K562 (cell line): ENCODE results near the gene ERC2. TPM values are rescaled to one million over a fixed set of nuclear protein-coding genes. Genes with fewer than 3 reads are reported as not detected.

Experiments used
- CBX3 ChIP-seq, 2 experiments: IDR thresholded peaks; 1 replicate in 1 of 2; 2 replicates in 1 of 2; pipeline ENCODE4 v1.6.1; 2012; ENCODE audit warnings: inconsistent platforms in 2 of 2, low read length in 2 of 2, borderline replicate concordance in 1 of 2, control low read depth in 1 of 2
- CTCF ChIP-seq, 3 experiments: IDR thresholded peaks in 2 of 3; conservative IDR thresholded peaks in 1 of 3; 2 replicates each; pipeline ENCODE4 v1.5.1; 2011 to 2012; ENCODE audit warnings: low read length in 3 of 3, mild to moderate bottlenecking in 3 of 3, control low read depth in 2 of 3, improper control_type of control experiment in 1 of 3, inconsistent platforms in 1 of 3, low read depth in 1 of 3, mixed read lengths in 1 of 3, moderate library complexity in 1 of 3; ENCODE audit not compliant: insufficient read depth in 2 of 3
- HES1 ChIP-seq: fragments of 450-650 bp; IDR thresholded peaks from 2 replicates; pipeline ENCODE4 v1.6.1; 2016; ENCODE audit warnings: low read depth, mild to moderate bottlenecking, moderate library complexity
- ID3 ChIP-seq, 2 experiments: fragments of 250-450 bp in 1 of 2; fragments of 450-650 bp in 1 of 2; sonication (Bioruptor Pico) in 1 of 2; IDR thresholded peaks; 2 replicates each; pipeline versions ENCODE4 v1.6.1 to v1.8.0; 2016 to 2021; ENCODE audit warnings: mild to moderate bottlenecking in 2 of 2, moderate library complexity in 2 of 2, missing compliant biosample characterization in 1 of 2, missing genetic modification characterization in 1 of 2
- TRIM28 ChIP-seq: fragments of 450-650 bp; IDR thresholded peaks from 2 replicates; pipeline ENCODE4 v1.6.1; 2017
- ZNF592 ChIP-seq: fragments of 450-650 bp; IDR thresholded peaks from 2 replicates; pipeline ENCODE4 v1.6.1; 2017; ENCODE audit warnings: antibody characterized with exemption, mild to moderate bottlenecking
- ZSCAN29 ChIP-seq: fragments of 450-650 bp; IDR thresholded peaks from 2 replicates; pipeline ENCODE4 v1.6.1; 2017
- polyA plus RNA-seq, 8 experiments: library from polyadenylated mRNA; depleted of rRNA in 4 of 8; stranded (reverse) in 5 of 8; unstranded in 3 of 8; fragments of >200 nt; fragmentation: Nextera tagmentation in 2 of 8; fragmentation: Illumina TruSeq in 1 of 8; extraction: Ambion mirVana in 2 of 8; extraction: Trizol in 1 of 8; gene quantifications; 2 replicates each; pipeline versions ENCODE4 v1.2.1 to v1.2.3, GENCODE V29; 2011 to 2014; ENCODE audit warnings: inconsistent platforms in 1 of 8, missing spikeins in 1 of 8
- total RNA-seq, 7 experiments: library from RNA; depleted of rRNA in 6 of 7; stranded (reverse); fragments of >200 nt in 6 of 7; fragmentation: Illumina TruSeq in 2 of 7; extraction: Trizol in 2 of 7; gene quantifications; 2 replicates each; pipeline versions ENCODE4 v1.2.1 to v1.2.3, GENCODE V29; 2011 to 2021; ENCODE audit warnings: low replicate concordance in 1 of 7

ERC2 gene
- total and polyA plus RNA-seq, 9 of the 15 experiments (the other 6 are each of a cell fraction or from before 2014, with no cell fraction given) = 0.04 to 0.18 (median 0.07) TPM; not detected in 2

- TF ChIP-seq ZNF592 = no peak
- TF ChIP-seq ZSCAN29 = no peak
- no peak for TF ChIP-seq HES1
- TF ChIP-seq CBX3 (IDR thresholded peaks at IDR 0.05; ENCODE audit: borderline replicate concordance in 1 of 2, low read length in 2 of 2) = no peak
- no peak for TF ChIP-seq TRIM28
- TF ChIP-seq CTCF (IDR thresholded peaks at IDR 0.05 in 2 of 3, conservative IDR thresholded peaks at IDR 0.05 in 1 of 3; ENCODE audit: insufficient read depth in 2 of 3, low read depth in 1 of 3, low read length in 3 of 3) = no peak
- TF ChIP-seq ID3 (CRISPR knock-in tag; IDR thresholded peaks at IDR 0.05) = no peak
- no peak for TF ChIP-seq ID3 (tag; IDR thresholded peaks at IDR 0.05)
Observed at GRCh38 chr3:56130036-56130435, 338.2 kb downstream of the ERC2 start (continued).
